Thyroid gland (tissue), 4 donors: Measurements from ENCODE around the gene GGT6. TPM values are rescaled to one million over a fixed set of nuclear protein-coding genes. Genes with fewer than 3 reads are reported as not detected.

Experiments used
- DNase-seq, 2 donors: peaks; one replicate each; pipeline ENCODE4 v3.0.0-alpha.2; 2019
- H3K27ac ChIP-seq, 3 donors: fragments of 200-600 bp; sonication (generic); 1 replicate in 2 of 3; 2 replicates in 1 of 3; pipeline ENCODE4 v1.5.1; 2016 to 2019; ENCODE audit warnings: mild to moderate bottlenecking in 1 of 3, moderate library complexity in 1 of 3
- H3K27me3 ChIP-seq: fragments of 200-600 bp; sonication (generic); one replicate; pipeline ENCODE4 v1.5.1; 2019
- H3K36me3 ChIP-seq, 2 donors: fragments of 200-600 bp; sonication (generic); one replicate each; pipeline ENCODE4 v1.5.1; 2016 to 2019
- H3K4me1 ChIP-seq, 2 donors: fragments of 200-600 bp; sonication (generic); one replicate each; pipeline ENCODE4 v1.5.1; 2017 to 2019
- H3K4me3 ChIP-seq, 3 donors: fragments of 200-600 bp; sonication (generic); replicated peaks in 1 of 3; 1 replicate in 2 of 3; 2 replicates in 1 of 3; pipeline ENCODE4 v1.5.1; 2016; ENCODE audit warnings: mild to moderate bottlenecking in 1 of 3
- H3K9me3 ChIP-seq: fragments of 200-600 bp; sonication (generic); one replicate; pipeline ENCODE4 v1.5.1; 2017
- CTCF ChIP-seq, 6 experiments: fragments of 200-600 bp in 3 of 6; fragments of 450-650 bp in 3 of 6; sonication (generic) in 3 of 6; IDR thresholded peaks; one replicate each; pipeline ENCODE4 v1.5.1; 2016 to 2019; ENCODE audit warnings: antibody characterized with exemption in 6 of 6, mild to moderate bottlenecking in 2 of 6, inconsistent platforms in 1 of 6, moderate library complexity in 1 of 6
- POLR2A ChIP-seq, 2 donors: fragments of 450-650 bp; IDR thresholded peaks; one replicate each; pipeline ENCODE4 v1.6.1; 2017; ENCODE audit warnings: antibody characterized with exemption in 2 of 2, mild to moderate bottlenecking in 2 of 2, moderate library complexity in 1 of 2
- WGBS, 2 donors: methylation state at CpG; one replicate each; pipeline ENCODE4 v1.1.5; 2017; 5-methylcytosine and 5-hydroxymethylcytosine counted together
- intact Hi-C: fragments of 100-400 bp; cut with DNase I; formaldehyde crosslinking; loops from one replicate; pipeline ENCODE4 v1.15.1; 2023
- total RNA-seq, 4 donors: library from RNA; depleted of rRNA; stranded (reverse); fragments of >200 nt; gene quantifications; one replicate each; pipeline ENCODE4 v1.2.3, GENCODE V29; 2016

The GGT6 gene
- total RNA-seq, 4 donors from 2014 or later, result 0.56 to 1.3 TPM; not detected in 2

DNA sequence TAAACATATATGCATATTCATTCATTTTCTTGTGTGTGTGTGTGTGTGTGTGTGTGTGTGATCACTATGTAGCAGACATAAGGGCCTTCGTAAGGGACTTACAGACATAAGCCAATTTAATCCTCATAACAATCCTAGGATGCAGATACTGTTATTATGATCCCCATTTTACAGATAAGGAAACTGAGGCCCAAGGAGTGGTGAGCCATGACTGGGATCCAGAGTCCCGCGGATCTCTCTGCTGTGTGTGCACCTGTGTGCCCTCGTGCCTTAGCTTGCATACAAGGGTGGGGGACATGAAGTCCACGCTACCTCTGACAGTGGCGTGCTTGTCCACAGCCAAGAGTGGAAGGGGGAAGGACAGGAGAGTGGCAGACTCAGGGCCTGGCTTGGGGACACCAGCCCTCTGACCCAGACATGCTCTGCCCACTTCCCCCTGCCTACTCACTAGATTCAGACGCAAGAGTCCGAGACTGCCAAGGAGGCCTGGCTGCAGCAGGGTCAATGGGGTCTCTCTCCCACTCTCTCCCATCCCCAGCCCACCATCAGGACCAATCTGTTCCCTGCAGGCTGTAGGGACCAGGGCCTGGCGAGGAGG, 14.2 kb upstream of the GGT6 start:
- TF ChIP-seq POLR2A (IDR thresholded peaks at IDR 0.05) (no peak), CTCF (IDR thresholded peaks at IDR 0.05) (no peak)
- Histone ChIP-seq H3K27me3 (no peaks in the 10 kb centered on the region), H3K27ac (no peak overlapping the region), H3K4me3 (no peak overlapping the region), H3K4me1 (no peaks in the 10 kb centered on the region), H3K9me3 (no peaks in the 10 kb centered on the region), H3K36me3 (no peaks in the 10 kb centered on the region)
- 94 to 96% methylated on average over 9 of the region's 9 CpGs for WGBS, 2 donors
- no peak for DNase-seq
- intact Hi-C loops, result no loop called here

DNA sequence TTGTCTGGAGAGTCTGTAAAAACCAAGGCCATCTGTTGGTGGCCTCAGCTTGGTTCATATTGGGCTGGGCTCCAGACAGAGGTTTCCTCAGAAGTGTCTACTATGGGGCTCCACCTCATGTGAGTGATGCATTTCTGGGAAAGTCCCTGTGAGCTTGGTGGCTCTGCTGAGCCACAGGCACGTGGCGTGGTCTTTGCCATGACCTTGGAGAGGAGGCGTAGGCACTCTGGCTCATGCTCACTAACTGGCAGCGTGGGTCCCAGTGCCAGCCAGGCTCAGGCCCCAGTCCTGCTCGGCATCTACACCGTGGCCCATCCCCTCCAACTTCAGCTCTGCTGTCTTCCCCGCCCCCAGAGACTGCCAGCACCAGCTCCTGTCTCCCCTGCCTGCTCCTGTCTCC, 13.3 kb upstream of the GGT6 start:
- DNase-seq, result no peak
- 72 to 79% methylated on average over 7 of the region's 7 CpGs for WGBS, 2 donors
- no peaks in the 10 kb centered on the region for H3K9me3 ChIP-seq

GRCh38 chr17:4573115-4573514, 12.7 kb upstream of the GGT6 start:
- no peak overlapping the region for H3K4me3 ChIP-seq
- H3K36me3 ChIP-seq, result no peaks in the 10 kb centered on the region
- DNase-seq, result no peak
- WGBS, 2 donors, result 68 to 79% methylated on average over 4 of the region's 4 CpGs
- no peaks in the 10 kb centered on the region for H3K9me3 ChIP-seq
- no peaks in the 10 kb centered on the region for H3K27me3 ChIP-seq
- intact Hi-C loops, result no loop called here
- H3K4me1 ChIP-seq, result no peaks in the 10 kb centered on the region
- no peak for TF ChIP-seq POLR2A (IDR thresholded peaks at IDR 0.05)
- TF ChIP-seq CTCF (IDR thresholded peaks at IDR 0.05), result no peak
- H3K27ac ChIP-seq, result no peak overlapping the region

More for the DNA sequence above, 13.3 kb upstream of the GGT6 start:
- H3K27me3 ChIP-seq, result no peaks in the 10 kb centered on the region
- no peaks in the 10 kb centered on the region for H3K36me3 ChIP-seq
- intact Hi-C loops, result no loop called here
- no peak for TF ChIP-seq POLR2A (IDR thresholded peaks at IDR 0.05)
- no peak for TF ChIP-seq CTCF (IDR thresholded peaks at IDR 0.05)
- H3K4me3 ChIP-seq, result no peak overlapping the region
- H3K4me1 ChIP-seq, result no peaks in the 10 kb centered on the region
- no peak overlapping the region for H3K27ac ChIP-seq

- no peak for TF ChIP-seq CTCF (IDR thresholded peaks at IDR 0.05)
- no peak for TF ChIP-seq POLR2A (IDR thresholded peaks at IDR 0.05)
- H3K27me3 ChIP-seq, result no peaks in the 10 kb centered on the region
Observed at GRCh38 chr17:4572131-4572530, 11.8 kb upstream of the GGT6 start.

GRCh38 chr17:4569591-4569990, 9.2 kb upstream of the GGT6 start:
- no peak for DNase-seq
- 44 to 100% methylated on average over 1 of the region's 1 CpG for WGBS, 2 donors
- intact Hi-C loops, result loop anchor here (10.0 kb wide), 1 partner anchor 145 kb away; no protein-coding TSS in a partner anchor

More at GRCh38 chr17:4572131-4572530, 11.8 kb upstream of the GGT6 start:
- 79 to 83% methylated on average over 9 of the region's 9 CpGs for WGBS, 2 donors
- no peak overlapping the region for H3K4me3 ChIP-seq
- no peaks in the 10 kb centered on the region for H3K4me1 ChIP-seq
- H3K9me3 ChIP-seq, result no peaks in the 10 kb centered on the region
- intact Hi-C loops, result no loop called here
- H3K36me3 ChIP-seq, result no peaks in the 10 kb centered on the region
- no peak overlapping the region for H3K27ac ChIP-seq
- no peak for DNase-seq

More at GRCh38 chr17:4569591-4569990, 9.2 kb upstream of the GGT6 start:
- no peak overlapping the region for H3K4me3 ChIP-seq
- H3K27ac ChIP-seq, result no peak overlapping the region
- no peaks in the 10 kb centered on the region for H3K4me1 ChIP-seq
- no peaks in the 10 kb centered on the region for H3K9me3 ChIP-seq
- H3K27me3 ChIP-seq, result no peaks in the 10 kb centered on the region
- no peaks in the 10 kb centered on the region for H3K36me3 ChIP-seq
- TF ChIP-seq CTCF (IDR thresholded peaks at IDR 0.05), result no peak
- TF ChIP-seq POLR2A (IDR thresholded peaks at IDR 0.05), result no peak
